Neural progenitor cell (in vitro differentiated cells): ENCODE data around the gene ENTPD2.

Source experiments
- EZH2 ChIP-seq: fragments of 200-600 bp; sonication (generic); IDR thresholded peaks from 2 replicates; pipeline ENCODE4 v1.6.1; 2017; ENCODE audit warnings: antibody characterized with exemption, mild to moderate bottlenecking, moderate library complexity
- TF ChIP-seq, protein P1 (sequence below): fragments of 200-600 bp; sonication (generic); IDR thresholded peaks from 2 replicates; pipeline ENCODE4 v1.5.1; 2017; ENCODE audit warnings: antibody characterized with exemption, mild to moderate bottlenecking

DNA sequence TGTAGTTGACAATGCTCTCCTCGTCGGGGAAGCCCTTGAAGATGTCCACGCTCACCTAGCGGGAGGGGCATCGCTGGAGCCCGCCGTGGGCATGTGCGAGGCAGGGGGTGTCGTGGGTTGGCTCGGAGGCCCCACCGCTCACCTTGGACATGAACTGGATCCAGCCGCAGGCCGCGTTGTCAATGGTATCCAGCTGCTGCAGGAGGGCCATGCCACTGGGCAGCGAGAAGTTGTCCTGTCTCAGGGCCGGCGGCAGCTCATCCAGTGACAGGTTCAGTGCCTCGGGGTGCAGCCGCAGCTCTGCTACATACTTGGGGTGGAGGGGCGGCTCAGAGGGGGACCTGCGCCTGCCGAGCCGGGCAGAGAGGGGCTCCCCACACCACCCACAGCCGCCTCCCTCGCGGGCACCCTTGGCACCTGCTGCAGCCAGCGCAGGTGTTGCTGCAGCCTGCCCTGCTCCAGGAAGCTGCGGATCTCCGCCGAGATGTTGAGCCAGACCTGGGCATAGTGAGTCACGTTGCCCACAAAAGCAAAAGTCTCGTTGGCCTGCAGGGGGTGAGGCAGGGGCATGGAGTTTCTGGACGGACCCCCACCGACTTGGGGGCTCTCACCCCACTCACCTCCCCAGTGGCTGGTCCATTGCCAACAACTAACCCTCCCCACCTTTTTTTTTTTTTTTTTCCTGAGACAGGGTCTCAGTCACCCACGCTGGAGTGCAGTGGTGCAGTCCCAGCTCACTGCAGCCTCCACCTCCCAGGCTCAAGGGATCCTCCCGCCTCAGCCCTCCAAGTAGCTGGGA, 34.9 kb downstream of the ENTPD2 start:
- TF ChIP-seq, protein P1, sequence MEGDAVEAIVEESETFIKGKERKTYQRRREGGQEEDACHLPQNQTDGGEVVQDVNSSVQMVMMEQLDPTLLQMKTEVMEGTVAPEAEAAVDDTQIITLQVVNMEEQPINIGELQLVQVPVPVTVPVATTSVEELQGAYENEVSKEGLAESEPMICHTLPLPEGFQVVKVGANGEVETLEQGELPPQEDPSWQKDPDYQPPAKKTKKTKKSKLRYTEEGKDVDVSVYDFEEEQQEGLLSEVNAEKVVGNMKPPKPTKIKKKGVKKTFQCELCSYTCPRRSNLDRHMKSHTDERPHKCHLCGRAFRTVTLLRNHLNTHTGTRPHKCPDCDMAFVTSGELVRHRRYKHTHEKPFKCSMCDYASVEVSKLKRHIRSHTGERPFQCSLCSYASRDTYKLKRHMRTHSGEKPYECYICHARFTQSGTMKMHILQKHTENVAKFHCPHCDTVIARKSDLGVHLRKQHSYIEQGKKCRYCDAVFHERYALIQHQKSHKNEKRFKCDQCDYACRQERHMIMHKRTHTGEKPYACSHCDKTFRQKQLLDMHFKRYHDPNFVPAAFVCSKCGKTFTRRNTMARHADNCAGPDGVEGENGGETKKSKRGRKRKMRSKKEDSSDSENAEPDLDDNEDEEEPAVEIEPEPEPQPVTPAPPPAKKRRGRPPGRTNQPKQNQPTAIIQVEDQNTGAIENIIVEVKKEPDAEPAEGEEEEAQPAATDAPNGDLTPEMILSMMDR, result no peak
- no peak for TF ChIP-seq EZH2
